Mesothelial cell of epicardium (in vitro differentiated cells): Measurements from ENCODE around the gene SLC30A2. TPM values are rescaled to one million over a fixed set of nuclear protein-coding genes. Genes with fewer than 3 reads are reported as not detected.

Source experiments
- DNase-seq, 2 experiments: peaks; one replicate each; pipeline ENCODE4 v3.0.0; 2021; ENCODE audit warnings: low spot score in 2 of 2; ENCODE audit not compliant: unreplicated experiment in 2 of 2
- H3K27ac Mint-ChIP-seq: 2 replicates; pipeline ENCODE4 v1.8.0; 2021; ENCODE audit warnings: mixed read lengths
- H3K27me3 Mint-ChIP-seq: 2 replicates; pipeline ENCODE4 v1.8.0; 2021; ENCODE audit warnings: low read depth, mixed read lengths
- H3K36me3 Mint-ChIP-seq: 2 replicates; pipeline ENCODE4 v1.8.0; 2021; ENCODE audit warnings: mixed read lengths
- H3K4me1 Mint-ChIP-seq: 2 replicates; pipeline ENCODE4 v1.8.0; 2021; ENCODE audit warnings: mixed read lengths
- H3K4me3 Mint-ChIP-seq: 2 replicates; pipeline ENCODE4 v1.8.0; 2021; ENCODE audit warnings: mild to moderate bottlenecking, moderate library complexity, mixed read lengths
- H3K9me3 Mint-ChIP-seq: 2 replicates; pipeline ENCODE4 v1.8.0; 2021; ENCODE audit warnings: mixed read lengths
- CTCF ChIP-seq: fragments of 200-600 bp; sonication (generic); IDR thresholded peaks from one replicate; pipeline ENCODE4 v1.5.0; 2021; ENCODE audit warnings: antibody characterized with exemption; ENCODE audit not compliant: unreplicated experiment
- total RNA-seq: library from RNA; stranded (reverse); gene quantifications from 3 replicates; pipeline ENCODE4 v1.2.1, GENCODE V29; 2021

Gene SLC30A2
- total RNA-seq, 1 donor from 2014 or later, result 10.3 TPM

GRCh38 chr1:26020330-26020768, 25.6 kb downstream of the SLC30A2 start:
- H3K4me3 Mint-ChIP-seq, result no peak overlapping the region
- no peaks in the 10 kb centered on the region for H3K36me3 Mint-ChIP-seq
- TF ChIP-seq CTCF, result no peak
- no peaks in the 10 kb centered on the region for H3K27me3 Mint-ChIP-seq
- DNase-seq, result no peak
- peak overlapping the region; percentile 49 for H3K27ac Mint-ChIP-seq
- no peaks in the 10 kb centered on the region for H3K9me3 Mint-ChIP-seq
- peaks cover 56% of the 10 kb centered on the region for H3K4me1 Mint-ChIP-seq

- no peak for TF ChIP-seq CTCF
- H3K27ac Mint-ChIP-seq, result peak overlapping the region; percentile 19
- H3K4me3 Mint-ChIP-seq, result no peak overlapping the region
- H3K9me3 Mint-ChIP-seq, result no peaks in the 10 kb centered on the region
- H3K4me1 Mint-ChIP-seq, result peaks cover 56% of the 10 kb centered on the region
- H3K27me3 Mint-ChIP-seq, result no peaks in the 10 kb centered on the region
- no peak for DNase-seq
- H3K36me3 Mint-ChIP-seq, result no peaks in the 10 kb centered on the region
These were observed 26.1 kb downstream of the SLC30A2 start for GRCh38 chr1:26019641-26020315.

GRCh38 chr1:26017606-26018005, 28.3 kb downstream of the SLC30A2 start:
- no peak overlapping the region for H3K27ac Mint-ChIP-seq
- H3K9me3 Mint-ChIP-seq, result no peaks in the 10 kb centered on the region
- H3K36me3 Mint-ChIP-seq, result no peaks in the 10 kb centered on the region
- TF ChIP-seq CTCF, result no peak
- H3K4me1 Mint-ChIP-seq, result peaks cover 38% of the 10 kb centered on the region
- no peak overlapping the region for H3K4me3 Mint-ChIP-seq
- H3K27me3 Mint-ChIP-seq, result no peaks in the 10 kb centered on the region
- no peak for DNase-seq

GRCh38 chr1:26016953-26017545, 28.9 kb downstream of the SLC30A2 start:
- no peaks in the 10 kb centered on the region for H3K36me3 Mint-ChIP-seq
- no peaks in the 10 kb centered on the region for H3K27me3 Mint-ChIP-seq
- no peak for TF ChIP-seq CTCF
- H3K27ac Mint-ChIP-seq, result no peak overlapping the region
- H3K9me3 Mint-ChIP-seq, result no peaks in the 10 kb centered on the region
- DNase-seq, result no peak
- H3K4me3 Mint-ChIP-seq, result no peak overlapping the region
- peaks cover 36% of the 10 kb centered on the region for H3K4me1 Mint-ChIP-seq

- TF ChIP-seq CTCF, result no peak
- Mint-ChIP-seq H3K36me3 (no peaks in the 10 kb centered on the region), H3K4me3 (no peak overlapping the region), H3K27me3 (peaks cover under 1% of the 10 kb centered on the region), H3K9me3 (no peaks in the 10 kb centered on the region), H3K27ac (no peak overlapping the region), H3K4me1 (peaks cover 31% of the 10 kb centered on the region)
- no peak for DNase-seq
These were observed 29.5 kb downstream of the SLC30A2 start for GRCh38 chr1:26016258-26016952.
